Heart left ventricle (tissue), 13 donors: ENCODE data around the gene PIGT.

Experiments
- POLR2A ChIP-seq, 2 donors: fragments of 450-650 bp; IDR thresholded peaks; one replicate each; pipeline ENCODE4 v1.6.1; 2017; ENCODE audit warnings: antibody characterized with exemption in 2 of 2, mild to moderate bottlenecking in 2 of 2, moderate library complexity in 2 of 2
- TF ChIP-seq, protein P1 (sequence below), 12 donors: fragments of 200-600 bp; sonication (generic) in 4 of 12; IDR thresholded peaks; one replicate each; pipeline versions ENCODE4 v1.5.0 to v1.8.0; 2018 to 2022; ENCODE audit warnings: antibody characterized with exemption in 12 of 12, mild to moderate bottlenecking in 5 of 12
- donor health status: ischemic (EF 13 %, LVEDD 7.1; RV severe dilation, severe dysfunction).
- donor health status: DM: no; HTN: yes; CAD: no.
- donor health status: DM: no; HTN: no; CAD: no.
- donor health status: ischemic (EF 25% LVEDD 6.9; RV normal size, moderate dysfunction).
- donor health status: ischemic (EF 25% LVEDD 5.7; RV mildly dilated, moderate dysfunction).
- donor health status: ischemic (EF 35%, LVEDD 5.7; RV mildly dilated, moderate dysfunction).
- donor health status: nonischemic (EF 11% LVEDD 7.7; RV severe dilation, severe dysfunction).
- donor health status: DM: yes; HTN: yes; CAD: no.
- donor health status: PGD.
- donor health status: ischemic (EF 29% LVEDD 5.4; RV normal size, mild dysfunction).
- donor health status: nonischemic (EF 23%, LVEDD 6.1; RV moderate dilation, normal function).

DNA sequence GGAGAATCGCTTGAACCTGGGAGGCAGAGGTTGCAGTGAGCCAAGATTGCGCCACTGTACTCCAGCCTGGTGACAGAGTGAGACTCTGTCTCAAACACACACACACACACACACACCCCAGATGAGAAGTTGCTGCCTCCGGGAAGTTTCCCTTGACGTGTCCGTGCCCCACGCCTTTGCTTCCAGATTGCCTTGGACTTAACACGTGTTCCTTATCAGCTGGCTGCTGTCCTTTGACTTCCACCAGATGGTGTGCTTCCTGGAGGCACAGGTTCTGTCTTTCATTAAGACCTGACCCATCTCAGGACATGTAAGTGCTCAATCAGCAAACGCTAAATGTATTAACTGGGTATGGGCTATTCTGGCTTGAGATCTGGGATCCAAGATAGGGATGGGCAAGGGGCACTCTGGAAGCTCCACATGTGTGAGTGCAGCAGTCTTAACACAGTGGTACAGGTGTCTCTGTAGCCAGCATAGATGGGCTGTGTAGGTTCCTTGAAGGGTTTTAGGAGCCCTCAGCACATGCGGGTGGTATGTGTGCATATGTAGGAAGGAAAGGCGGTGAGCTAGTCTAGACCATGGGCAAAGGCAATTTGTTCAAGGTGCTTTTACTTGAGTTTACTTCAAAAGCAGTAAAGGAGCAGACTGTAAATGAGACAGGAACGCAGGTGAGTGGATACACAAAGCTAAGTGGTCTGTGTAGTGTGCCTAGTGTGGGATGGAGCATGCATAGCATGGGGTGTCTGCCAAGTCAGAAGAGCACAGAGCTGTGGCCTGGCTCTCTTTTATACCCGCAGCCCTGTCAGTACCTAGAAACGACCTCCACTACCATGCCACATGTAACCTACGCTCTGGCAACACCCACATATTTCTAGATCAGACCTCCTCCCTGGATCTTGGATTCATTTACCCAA lies 11.6 kb downstream of the PIGT start:
- TF ChIP-seq, protein P1, sequence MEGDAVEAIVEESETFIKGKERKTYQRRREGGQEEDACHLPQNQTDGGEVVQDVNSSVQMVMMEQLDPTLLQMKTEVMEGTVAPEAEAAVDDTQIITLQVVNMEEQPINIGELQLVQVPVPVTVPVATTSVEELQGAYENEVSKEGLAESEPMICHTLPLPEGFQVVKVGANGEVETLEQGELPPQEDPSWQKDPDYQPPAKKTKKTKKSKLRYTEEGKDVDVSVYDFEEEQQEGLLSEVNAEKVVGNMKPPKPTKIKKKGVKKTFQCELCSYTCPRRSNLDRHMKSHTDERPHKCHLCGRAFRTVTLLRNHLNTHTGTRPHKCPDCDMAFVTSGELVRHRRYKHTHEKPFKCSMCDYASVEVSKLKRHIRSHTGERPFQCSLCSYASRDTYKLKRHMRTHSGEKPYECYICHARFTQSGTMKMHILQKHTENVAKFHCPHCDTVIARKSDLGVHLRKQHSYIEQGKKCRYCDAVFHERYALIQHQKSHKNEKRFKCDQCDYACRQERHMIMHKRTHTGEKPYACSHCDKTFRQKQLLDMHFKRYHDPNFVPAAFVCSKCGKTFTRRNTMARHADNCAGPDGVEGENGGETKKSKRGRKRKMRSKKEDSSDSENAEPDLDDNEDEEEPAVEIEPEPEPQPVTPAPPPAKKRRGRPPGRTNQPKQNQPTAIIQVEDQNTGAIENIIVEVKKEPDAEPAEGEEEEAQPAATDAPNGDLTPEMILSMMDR (IDR thresholded peaks at IDR 0.05) = peak in 1 of 12 donors; percentile 8
- no peak for TF ChIP-seq POLR2A (IDR thresholded peaks at IDR 0.05)
